KMS-11 (cell line): ENCODE data around the gene TMEM18.

Experiments
- H2AFZ ChIP-seq: fragments of 200-600 bp; sonication (generic); 2 replicates; pipeline ENCODE4 v1.6.1; 2016; ENCODE audit warnings: antibody characterized with exemption, mixed run types, low read depth
- H3K27ac ChIP-seq: fragments of 200-600 bp; sonication (generic); 2 replicates; pipeline ENCODE4 v1.6.1; 2016; ENCODE audit warnings: mild to moderate bottlenecking, mixed run types
- H3K27me3 ChIP-seq: fragments of 200-600 bp; sonication (generic); 2 replicates; pipeline ENCODE4 v1.6.1; 2017; ENCODE audit warnings: mild to moderate bottlenecking, low read depth, mixed run types, moderate library complexity; ENCODE audit not compliant: insufficient read depth
- H3K36me3 ChIP-seq: fragments of 200-600 bp; sonication (generic); 2 replicates; pipeline ENCODE4 v1.6.1; 2017; ENCODE audit warnings: mild to moderate bottlenecking, mixed run types; ENCODE audit not compliant: insufficient read depth
- H3K4me1 ChIP-seq: fragments of 200-600 bp; sonication (generic); 2 replicates; pipeline ENCODE4 v1.6.1; 2016; ENCODE audit warnings: mild to moderate bottlenecking, low read depth, mixed run types; ENCODE audit not compliant: poor library complexity, severe bottlenecking
- H3K4me2 ChIP-seq: fragments of 200-600 bp; sonication (generic); 2 replicates; pipeline ENCODE4 v1.7.0; 2016; ENCODE audit warnings: mild to moderate bottlenecking, mixed run types
- H3K4me3 ChIP-seq: fragments of 200-600 bp; sonication (generic); IDR thresholded peaks from 2 replicates; pipeline ENCODE4 v1.6.1; 2017; ENCODE audit warnings: low read depth, low read length, mixed read lengths; ENCODE audit not compliant: insufficient read depth
- H3K79me2 ChIP-seq: fragments of 200-600 bp; sonication (generic); 2 replicates; pipeline ENCODE4 v1.6.1; 2016; ENCODE audit warnings: low read depth, mixed run types; ENCODE audit not compliant: insufficient read depth
- H3K9ac ChIP-seq: fragments of 200-600 bp; sonication (generic); 2 replicates; pipeline ENCODE4 v1.6.1; 2016; ENCODE audit warnings: mild to moderate bottlenecking, mixed run types
- H4K20me1 ChIP-seq: fragments of 200-600 bp; sonication (generic); 2 replicates; pipeline ENCODE4 v1.6.1; 2016; ENCODE audit warnings: mild to moderate bottlenecking, mixed run types; ENCODE audit not compliant: insufficient read depth
- CTCF ChIP-seq: fragments of 200-600 bp; sonication (generic); conservative IDR thresholded peaks from 2 replicates; pipeline ENCODE4 v1.6.1; 2017; ENCODE audit warnings: low read depth, mild to moderate bottlenecking, antibody characterized with exemption, low read length, moderate library complexity, mixed read lengths

The TMEM18 gene

GRCh38 chr2:681312-681711 lies 4.1 kb upstream of the TMEM18 start:
- Histone ChIP-seq H3K79me2 (peaks cover 6% of the 10 kb centered on the region; the same call in 1 of the 2 replicates), H2AFZ (no peak overlapping the region), H3K9ac (no peak overlapping the region), H3K27me3 (no peaks in the 10 kb centered on the region), H3K4me1 (peaks cover 5% of the 10 kb centered on the region), H3K4me2 (no peak overlapping the region), H3K4me3 (no peak overlapping the region), H3K27ac (no peak overlapping the region), H3K36me3 (no peaks in the 10 kb centered on the region), H4K20me1 (no peaks in the 10 kb centered on the region)
- no peak for TF ChIP-seq CTCF

DNA sequence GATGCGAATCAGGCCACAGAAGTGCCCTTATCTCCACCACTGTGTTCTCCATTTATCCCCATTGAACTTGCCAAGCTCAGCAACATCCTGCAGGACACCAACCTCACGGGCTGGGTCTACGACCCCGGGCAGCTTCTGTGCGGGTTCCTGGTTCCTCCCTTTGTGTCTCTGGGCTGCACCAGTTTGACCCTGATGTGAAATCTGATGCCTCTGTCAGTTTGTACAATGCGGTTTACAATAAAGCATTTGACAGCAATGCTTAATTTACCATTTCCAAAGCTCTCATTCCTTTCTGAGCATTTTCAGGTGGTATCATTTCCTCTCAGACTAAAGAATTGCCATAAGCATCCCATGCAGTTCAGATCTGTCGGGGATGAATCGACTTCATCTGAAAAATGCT lies 3.3 kb upstream of the TMEM18 start:
- Histone ChIP-seq H3K4me3 (no peak overlapping the region), H4K20me1 (no peaks in the 10 kb centered on the region), H3K4me1 (peaks cover 5% of the 10 kb centered on the region), H3K9ac (no peak overlapping the region), H3K27ac (no peak overlapping the region), H2AFZ (no peak overlapping the region), H3K79me2 (peaks cover 10% of the 10 kb centered on the region; the same call in 1 of the 2 replicates), H3K4me2 (no peak overlapping the region), H3K27me3 (no peaks in the 10 kb centered on the region), H3K36me3 (no peaks in the 10 kb centered on the region)
- TF ChIP-seq CTCF = no peak

- Histone ChIP-seq H3K79me2 (peaks cover 20% of the 10 kb centered on the region; the same call in 1 of the 2 replicates), H2AFZ (no peak overlapping the region), H3K4me2 (no peak overlapping the region), H3K4me3 (no peak overlapping the region), H4K20me1 (no peaks in the 10 kb centered on the region), H3K27ac (no peak overlapping the region), H3K9ac (no peak overlapping the region), H3K4me1 (peaks cover 5% of the 10 kb centered on the region), H3K27me3 (no peaks in the 10 kb centered on the region), H3K36me3 (no peaks in the 10 kb centered on the region)
- no peak for TF ChIP-seq CTCF
Observed at GRCh38 chr2:678964-679363, 1.8 kb upstream of the TMEM18 start.

DNA sequence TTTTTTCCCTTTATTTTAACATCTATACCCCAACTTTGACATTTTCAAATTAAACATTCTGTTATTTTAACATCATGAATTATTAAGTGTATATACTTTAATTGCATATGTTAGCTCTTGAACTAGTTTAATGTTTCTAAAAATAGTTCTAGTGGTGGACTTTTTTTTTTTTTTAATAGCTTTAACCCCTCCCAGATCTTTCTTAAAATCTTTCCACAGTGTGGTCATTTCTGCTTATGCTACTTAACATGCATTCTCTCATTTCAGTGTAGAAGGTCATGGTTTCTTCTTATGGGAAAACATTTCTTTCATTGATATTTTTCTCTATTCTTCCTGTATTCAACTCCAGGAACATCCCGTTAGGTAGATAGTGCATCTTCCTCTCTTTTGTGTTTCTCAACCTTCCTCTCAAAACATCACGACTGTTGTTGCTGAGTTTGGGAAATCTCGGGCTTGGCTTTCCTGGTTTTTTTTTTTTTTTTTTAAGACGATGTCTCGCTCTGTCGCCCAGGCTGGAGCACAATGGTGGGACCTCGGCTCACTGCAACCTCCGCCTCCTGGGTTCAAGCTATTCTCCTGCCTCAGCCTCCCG lies 849 bp upstream of the TMEM18 start:
- peaks cover 5% of the 10 kb centered on the region for H3K4me1 ChIP-seq
- H3K27ac ChIP-seq = peak overlapping the region; percentile 100
- peak overlapping the region; percentile 93 for H2AFZ ChIP-seq
- peak overlapping the region; percentile 81 for H3K4me2 ChIP-seq
- H4K20me1 ChIP-seq = no peaks in the 10 kb centered on the region
- H3K27me3 ChIP-seq = no peaks in the 10 kb centered on the region
- peaks cover 23% of the 10 kb centered on the region; the same call in 1 of the 2 replicates for H3K79me2 ChIP-seq
- H3K9ac ChIP-seq = peak overlapping the region; percentile 100
- no peaks in the 10 kb centered on the region for H3K36me3 ChIP-seq
- TF ChIP-seq CTCF = no peak
- H3K4me3 ChIP-seq = peak overlapping the region; percentile 73
